Smooth muscle cell (in vitro differentiated cells): ENCODE data around the gene EN2. TPM values are rescaled to one million over a fixed set of nuclear protein-coding genes. Genes with fewer than 3 reads are reported as not detected.

Experiments
- DNase-seq: peaks from one replicate; lab custom pipeline; 2025; ENCODE audit not compliant: unreplicated experiment; lab: John Stamatoyannopoulos, UW
- H2AFZ ChIP-seq: fragments of 200-600 bp; sonication (generic); 2 replicates; pipeline ENCODE4 v1.6.0; 2016; ENCODE audit warnings: antibody characterized with exemption, low read depth, mild to moderate bottlenecking
- H3F3A ChIP-seq: fragments of 200-600 bp; sonication (generic); 2 replicates; pipeline ENCODE4 v1.6.0; 2017; ENCODE audit warnings: antibody characterized with exemption, low read depth
- H3K27ac ChIP-seq: fragments of 200-600 bp; sonication (generic); 2 replicates; pipeline ENCODE4 v1.5.1; 2016; ENCODE audit warnings: low read depth, mild to moderate bottlenecking
- H3K27me3 ChIP-seq: fragments of 200-600 bp; sonication (generic); 2 replicates; pipeline ENCODE4 v1.6.1; 2016; ENCODE audit warnings: low read depth, mild to moderate bottlenecking
- H3K36me3 ChIP-seq: fragments of 200-600 bp; sonication (generic); 2 replicates; pipeline ENCODE4 v1.5.1; 2016; ENCODE audit warnings: low read depth
- H3K4me1 ChIP-seq: fragments of 200-600 bp; sonication (generic); 2 replicates; pipeline ENCODE4 v1.5.1; 2016; ENCODE audit warnings: low read depth
- H3K4me2 ChIP-seq: fragments of 200-600 bp; sonication (generic); 2 replicates; pipeline ENCODE4 v1.6.0; 2016; ENCODE audit warnings: mild to moderate bottlenecking
- H3K4me3 ChIP-seq: fragments of 200-600 bp; sonication (generic); 2 replicates; pipeline ENCODE4 v1.5.1; 2016; ENCODE audit warnings: mild to moderate bottlenecking
- H3K79me2 ChIP-seq: fragments of 200-600 bp; sonication (generic); 2 replicates; pipeline ENCODE4 v1.6.0; 2016; ENCODE audit warnings: low read depth, mild to moderate bottlenecking
- H3K9ac ChIP-seq: fragments of 200-600 bp; sonication (generic); 2 replicates; pipeline ENCODE4 v1.6.0; 2016; ENCODE audit warnings: low read depth
- H3K9me3 ChIP-seq: fragments of 200-600 bp; sonication (generic); replicated peaks from 2 replicates; pipeline ENCODE4 v1.5.1; 2016; ENCODE audit warnings: low read depth
- H4K20me1 ChIP-seq: fragments of 200-600 bp; sonication (generic); 2 replicates; pipeline ENCODE4 v1.6.0; 2016; ENCODE audit warnings: low read depth
- WGBS: methylation state at CpG from one replicate; pipeline ENCODE4 v1.1.7; 2016; ENCODE audit warnings: low lambda C conversion rate; 5-methylcytosine and 5-hydroxymethylcytosine counted together
- polyA plus RNA-seq: library from polyadenylated mRNA; unstranded; fragments of >200 nt; fragmentation: Nextera tagmentation; extraction: Ambion mirVana; gene quantifications from 2 replicates; pipeline ENCODE4 v1.2.1, GENCODE V29; 2016
- total RNA-seq: library from RNA; depleted of rRNA; stranded (reverse); fragments of >200 nt; gene quantifications from 2 replicates; pipeline ENCODE4 v1.2.3, GENCODE V29; 2014
- TF ChIP-seq, protein P1 (sequence below): fragments of 200-600 bp; sonication (generic); IDR thresholded peaks from 2 replicates; pipeline ENCODE4 v1.5.1; 2017; ENCODE audit warnings: borderline replicate concordance, mild to moderate bottlenecking, antibody characterized with exemption; ENCODE audit not compliant: insufficient read depth, poor library complexity, severe bottlenecking

Gene EN2
- total and polyA plus RNA-seq, 2 experiments from 2014 or later, result not detected

DNA sequence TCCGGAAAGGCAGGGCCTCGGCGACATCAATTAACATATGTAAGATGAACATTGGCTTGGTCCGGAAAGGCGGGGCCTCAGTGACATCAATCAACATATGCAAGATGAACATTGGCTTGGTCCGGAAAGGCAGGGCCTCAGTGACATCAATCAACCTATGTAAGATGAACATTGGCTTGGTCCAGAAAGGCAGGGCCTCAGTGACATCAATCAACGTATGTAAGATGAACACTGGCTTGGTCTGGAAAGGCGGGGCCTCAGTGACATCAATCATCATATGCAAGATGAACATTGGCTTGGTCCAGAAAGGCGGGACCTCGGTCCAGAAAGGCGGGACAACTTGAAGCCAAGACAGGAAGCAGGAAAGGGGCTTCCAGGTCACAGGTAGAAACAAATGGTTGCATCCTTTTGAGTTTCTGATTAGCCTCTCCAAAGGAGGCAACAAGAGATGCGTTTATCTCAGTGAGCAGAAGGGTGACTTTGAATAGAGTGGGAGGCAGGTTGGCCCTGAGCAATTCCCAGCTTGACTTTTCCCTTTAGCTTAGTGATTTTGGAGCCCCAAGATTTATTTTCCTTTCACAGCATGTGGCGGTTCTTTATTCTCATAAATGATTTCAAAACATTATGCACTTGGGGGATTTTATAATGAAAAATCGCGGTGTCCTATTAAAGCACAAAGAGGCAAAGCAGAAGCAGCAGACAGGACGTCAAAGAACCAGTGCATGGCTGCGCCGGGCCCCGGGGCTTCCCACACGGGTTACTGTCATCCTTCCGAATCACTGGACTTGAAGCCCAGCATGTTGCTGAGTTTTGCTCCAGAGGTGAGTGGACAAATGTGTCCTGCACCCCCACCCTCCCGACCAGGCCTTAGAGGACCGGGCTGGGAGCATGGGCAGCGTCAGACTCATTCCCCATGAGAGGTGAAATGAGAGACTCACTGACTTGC, 43.1 kb upstream of the EN2 start:
- H3K79me2 ChIP-seq, result no peaks in the 10 kb centered on the region
- TF ChIP-seq, protein P1, sequence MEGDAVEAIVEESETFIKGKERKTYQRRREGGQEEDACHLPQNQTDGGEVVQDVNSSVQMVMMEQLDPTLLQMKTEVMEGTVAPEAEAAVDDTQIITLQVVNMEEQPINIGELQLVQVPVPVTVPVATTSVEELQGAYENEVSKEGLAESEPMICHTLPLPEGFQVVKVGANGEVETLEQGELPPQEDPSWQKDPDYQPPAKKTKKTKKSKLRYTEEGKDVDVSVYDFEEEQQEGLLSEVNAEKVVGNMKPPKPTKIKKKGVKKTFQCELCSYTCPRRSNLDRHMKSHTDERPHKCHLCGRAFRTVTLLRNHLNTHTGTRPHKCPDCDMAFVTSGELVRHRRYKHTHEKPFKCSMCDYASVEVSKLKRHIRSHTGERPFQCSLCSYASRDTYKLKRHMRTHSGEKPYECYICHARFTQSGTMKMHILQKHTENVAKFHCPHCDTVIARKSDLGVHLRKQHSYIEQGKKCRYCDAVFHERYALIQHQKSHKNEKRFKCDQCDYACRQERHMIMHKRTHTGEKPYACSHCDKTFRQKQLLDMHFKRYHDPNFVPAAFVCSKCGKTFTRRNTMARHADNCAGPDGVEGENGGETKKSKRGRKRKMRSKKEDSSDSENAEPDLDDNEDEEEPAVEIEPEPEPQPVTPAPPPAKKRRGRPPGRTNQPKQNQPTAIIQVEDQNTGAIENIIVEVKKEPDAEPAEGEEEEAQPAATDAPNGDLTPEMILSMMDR, result no peak

DNA sequence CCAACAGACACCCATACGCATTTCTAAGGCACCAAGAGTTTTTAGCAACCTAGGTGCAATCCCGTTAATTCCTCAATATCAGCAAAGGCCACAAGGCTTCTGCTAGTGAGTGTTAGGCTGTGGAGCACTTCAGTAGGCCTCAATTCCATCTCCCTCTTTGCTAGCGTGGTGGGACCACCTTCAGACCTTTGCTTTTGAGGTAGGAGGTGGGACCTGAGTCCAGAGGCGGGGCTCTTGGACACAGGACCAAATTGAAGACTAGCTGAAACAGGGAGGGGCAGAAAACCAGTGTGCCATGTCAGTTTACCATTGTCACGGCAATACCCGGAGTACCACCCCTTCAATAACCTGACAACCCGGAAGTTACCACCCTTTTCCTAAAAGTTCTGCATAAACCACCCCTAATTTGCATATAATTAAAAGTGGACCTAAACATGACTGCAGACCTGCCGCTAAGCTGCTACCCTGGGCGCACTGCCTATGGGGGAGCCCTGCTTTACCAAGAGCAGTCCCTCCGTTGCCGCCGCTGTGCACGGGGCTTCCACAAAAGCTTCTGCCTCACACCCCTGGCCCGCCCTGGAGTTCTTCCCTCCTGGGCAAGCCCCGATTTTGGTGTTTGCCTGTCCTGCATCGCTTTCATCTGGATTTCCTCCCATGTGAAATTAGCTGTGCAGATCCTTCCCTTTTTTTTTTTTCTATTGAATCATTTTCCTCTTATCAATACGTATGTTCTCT, 41.1 kb upstream of the EN2 start:
- Histone ChIP-seq H3K9ac (no peak overlapping the region), H3K4me1 (no peaks in the 10 kb centered on the region), H3K27ac (no peak overlapping the region), H3K4me2 (no peak overlapping the region), H3K36me3 (no peaks in the 10 kb centered on the region), H3F3A (no peaks in the 10 kb centered on the region), H3K4me3 (no peak overlapping the region), H3K79me2 (no peaks in the 10 kb centered on the region), H4K20me1 (no peaks in the 10 kb centered on the region), H2AFZ (no peak overlapping the region), H3K27me3 (peaks cover 25% of the 10 kb centered on the region), H3K9me3 (no peaks in the 10 kb centered on the region)
- TF ChIP-seq, protein P1, result no peak
- 88% methylated on average over 17 of the region's 17 CpGs for WGBS
- no peak for DNase-seq

More for the DNA sequence above, 43.1 kb upstream of the EN2 start:
- H3K4me1 ChIP-seq, result no peaks in the 10 kb centered on the region
- no peak overlapping the region for H3K27ac ChIP-seq
- H3K36me3 ChIP-seq, result no peaks in the 10 kb centered on the region
- no peak overlapping the region for H3K4me2 ChIP-seq
- H4K20me1 ChIP-seq, result no peaks in the 10 kb centered on the region
- H3K27me3 ChIP-seq, result peaks cover 21% of the 10 kb centered on the region
- H3K9me3 ChIP-seq, result no peaks in the 10 kb centered on the region
- no peak overlapping the region for H3K9ac ChIP-seq
- no peak for DNase-seq
- no peak overlapping the region for H2AFZ ChIP-seq
- 89% methylated on average over 24 of the region's 24 CpGs for WGBS
- H3F3A ChIP-seq, result no peaks in the 10 kb centered on the region
- H3K4me3 ChIP-seq, result no peak overlapping the region

DNA sequence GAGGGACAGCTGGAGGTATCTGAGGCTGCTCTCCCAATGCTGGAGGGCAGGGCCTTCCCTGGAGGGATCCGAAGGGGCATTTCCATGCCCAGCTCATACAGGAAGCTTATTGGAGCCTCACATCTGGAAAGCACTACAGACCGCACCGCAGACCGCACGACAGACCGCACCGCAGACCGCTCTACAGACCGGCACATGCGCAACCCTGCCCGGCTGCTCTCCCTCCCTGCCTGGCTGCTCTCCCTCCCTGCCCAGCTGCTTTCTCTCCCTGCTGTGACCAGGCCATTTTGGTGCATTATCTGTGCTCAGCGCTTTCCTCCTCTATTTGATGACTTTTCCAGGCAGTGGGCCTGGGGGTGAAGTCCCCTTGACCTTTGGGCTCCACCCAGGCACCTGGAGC, 39.6 kb upstream of the EN2 start:
- Histone ChIP-seq H3K79me2 (no peaks in the 10 kb centered on the region), H3F3A (no peaks in the 10 kb centered on the region), H3K27me3 (peaks cover 27% of the 10 kb centered on the region), H3K4me3 (no peak overlapping the region), H3K4me2 (no peak overlapping the region), H4K20me1 (no peaks in the 10 kb centered on the region), H3K36me3 (no peaks in the 10 kb centered on the region), H3K9ac (no peak overlapping the region), H3K27ac (no peak overlapping the region), H2AFZ (no peak overlapping the region), H3K4me1 (no peaks in the 10 kb centered on the region), H3K9me3 (no peaks in the 10 kb centered on the region)
- WGBS, result 94% methylated on average over 12 of the region's 12 CpGs
- no peak for DNase-seq
- TF ChIP-seq, protein P1, result no peak
